ENCODE measurements around the gene KRTAP24-1. TPM values are rescaled to one million over a fixed set of nuclear protein-coding genes. Genes with fewer than 3 reads are reported as not detected.

Gene KRTAP24-1
- total RNA-seq, 2 donors from 2014 or later, result not detected

DNA sequence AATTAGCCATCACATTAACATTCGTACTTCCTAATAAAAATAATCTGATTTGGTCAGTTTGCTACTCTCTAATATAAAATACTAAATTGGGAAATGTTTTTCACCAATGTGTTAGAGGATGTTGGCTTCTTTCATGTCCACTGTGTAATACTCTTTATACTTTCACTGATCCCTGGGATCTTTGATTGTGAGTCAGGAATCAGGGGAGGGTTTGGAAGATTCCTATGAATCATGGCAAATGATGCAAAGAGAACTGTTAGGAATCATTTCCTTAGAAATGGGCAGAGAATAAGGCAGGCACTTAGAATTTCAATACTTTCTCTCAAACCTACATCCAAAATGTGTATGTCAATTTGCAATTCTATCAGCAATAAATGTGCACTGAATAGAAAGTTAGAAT lies 31.0 kb downstream of the KRTAP24-1 start:
- Mint-ChIP-seq H3K27me3 (no peaks in the 10 kb centered on the region), H3K27ac (no peak overlapping the region), H3K36me3 (ENCODE audit: low read depth) (no peaks in the 10 kb centered on the region), H3K9me3 (peaks cover 8% of the 10 kb centered on the region), H3K4me3 (no peak overlapping the region), H3K4me1 (no peaks in the 10 kb centered on the region)
- no peak for ATAC-seq (replicated peaks)

DNA sequence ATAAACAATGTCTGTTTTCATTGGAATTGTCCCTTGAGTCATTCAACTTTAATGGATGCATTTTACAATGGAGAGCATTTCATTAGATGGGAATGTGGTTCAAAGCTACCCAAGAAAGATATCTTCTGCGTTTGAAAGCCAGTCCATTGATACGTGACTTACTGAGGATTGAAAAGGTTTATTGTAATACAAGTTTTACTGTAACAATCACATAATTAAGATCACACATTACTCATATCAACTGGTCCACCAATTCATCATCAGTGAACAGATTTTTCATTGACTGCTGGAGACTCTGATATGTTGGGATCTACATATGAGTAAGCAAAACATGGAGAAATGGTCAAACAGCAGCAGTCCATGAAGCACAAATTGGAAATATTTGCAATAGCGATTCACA lies 32.8 kb downstream of the KRTAP24-1 start:
- peaks cover 8% of the 10 kb centered on the region for H3K9me3 Mint-ChIP-seq
- H3K4me1 Mint-ChIP-seq, result no peaks in the 10 kb centered on the region
- no peaks in the 10 kb centered on the region for H3K36me3 Mint-ChIP-seq (ENCODE audit: low read depth)
- no peak for ATAC-seq (replicated peaks)
- H3K27me3 Mint-ChIP-seq, result no peaks in the 10 kb centered on the region
- H3K27ac Mint-ChIP-seq, result no peak overlapping the region
- no peak overlapping the region for H3K4me3 Mint-ChIP-seq

DNA sequence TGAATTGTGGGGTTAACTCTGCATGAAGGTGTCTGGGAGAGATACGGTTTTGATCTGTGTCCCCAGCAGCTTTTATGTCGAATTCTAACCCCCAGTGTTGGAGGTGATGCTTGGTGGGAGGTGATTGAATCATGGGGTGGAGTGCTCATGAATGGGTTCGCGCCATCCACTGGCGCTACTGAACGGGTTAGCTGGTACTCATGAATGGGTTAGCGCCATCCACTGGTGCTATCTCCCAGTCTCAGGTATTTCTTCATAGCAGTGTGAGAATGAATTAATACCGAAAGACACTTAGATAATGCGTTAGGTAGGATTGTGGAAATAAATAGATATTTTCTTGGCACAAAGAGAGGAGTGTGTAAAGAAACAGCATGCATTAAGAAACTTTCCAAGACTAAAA lies 33.9 kb downstream of the KRTAP24-1 start:
- ATAC-seq (replicated peaks), result no peak
- no peaks in the 10 kb centered on the region for H3K36me3 Mint-ChIP-seq (ENCODE audit: low read depth)
- no peaks in the 10 kb centered on the region for H3K27me3 Mint-ChIP-seq
- H3K27ac Mint-ChIP-seq, result no peak overlapping the region
- H3K9me3 Mint-ChIP-seq, result peaks cover 8% of the 10 kb centered on the region
- H3K4me3 Mint-ChIP-seq, result no peak overlapping the region
- H3K4me1 Mint-ChIP-seq, result no peaks in the 10 kb centered on the region

DNA sequence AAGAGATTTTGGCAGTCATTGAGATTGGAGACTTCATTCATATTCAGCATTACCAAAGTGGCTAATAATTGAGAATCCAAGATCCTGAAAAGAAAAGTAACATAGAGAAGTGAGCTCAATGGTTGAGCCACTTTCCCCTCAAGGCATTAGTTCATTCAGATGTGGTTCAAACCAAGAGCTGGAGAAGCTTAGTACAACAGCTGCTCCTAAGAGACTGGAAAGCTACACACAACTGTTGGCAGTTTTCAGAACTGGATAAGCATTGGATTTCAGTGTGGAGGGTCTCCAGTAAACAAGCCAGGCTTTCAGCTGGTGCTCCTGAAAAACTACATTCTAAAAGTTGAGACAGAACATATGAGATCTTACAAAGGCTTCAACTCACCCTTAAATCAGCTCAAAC lies 37.7 kb downstream of the KRTAP24-1 start:
- Mint-ChIP-seq H3K36me3 (ENCODE audit: low read depth) (no peaks in the 10 kb centered on the region), H3K4me3 (no peak overlapping the region), H3K4me1 (no peaks in the 10 kb centered on the region), H3K9me3 (peaks cover 5% of the 10 kb centered on the region), H3K27ac (no peak overlapping the region), H3K27me3 (no peaks in the 10 kb centered on the region)
- ATAC-seq (replicated peaks), result no peak

DNA sequence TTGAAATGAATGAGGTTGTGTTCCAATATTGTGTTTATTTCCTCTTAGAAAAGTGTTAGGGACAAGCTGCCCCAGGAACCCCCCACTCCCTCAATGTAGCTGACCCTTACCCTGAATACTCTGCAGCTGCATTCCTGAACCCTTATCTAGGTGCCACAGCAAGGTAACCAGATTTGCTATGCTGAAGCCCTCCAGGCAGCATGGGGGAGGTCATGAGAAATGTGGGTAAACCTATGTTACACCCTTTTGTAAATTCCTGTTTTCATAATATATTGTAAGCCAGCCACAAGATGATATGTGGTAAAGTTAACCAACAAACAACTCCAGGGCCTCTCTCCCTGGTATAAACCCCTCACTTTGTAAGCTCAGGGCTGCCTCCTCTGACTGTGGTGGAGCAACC lies 39.1 kb downstream of the KRTAP24-1 start:
- H3K4me1 Mint-ChIP-seq, result no peaks in the 10 kb centered on the region
- no peaks in the 10 kb centered on the region for H3K9me3 Mint-ChIP-seq
- H3K4me3 Mint-ChIP-seq, result no peak overlapping the region
- ATAC-seq (replicated peaks), result no peak
- H3K27me3 Mint-ChIP-seq, result no peaks in the 10 kb centered on the region
- H3K36me3 Mint-ChIP-seq (ENCODE audit: low read depth), result no peaks in the 10 kb centered on the region
- H3K27ac Mint-ChIP-seq, result no peak overlapping the region

DNA sequence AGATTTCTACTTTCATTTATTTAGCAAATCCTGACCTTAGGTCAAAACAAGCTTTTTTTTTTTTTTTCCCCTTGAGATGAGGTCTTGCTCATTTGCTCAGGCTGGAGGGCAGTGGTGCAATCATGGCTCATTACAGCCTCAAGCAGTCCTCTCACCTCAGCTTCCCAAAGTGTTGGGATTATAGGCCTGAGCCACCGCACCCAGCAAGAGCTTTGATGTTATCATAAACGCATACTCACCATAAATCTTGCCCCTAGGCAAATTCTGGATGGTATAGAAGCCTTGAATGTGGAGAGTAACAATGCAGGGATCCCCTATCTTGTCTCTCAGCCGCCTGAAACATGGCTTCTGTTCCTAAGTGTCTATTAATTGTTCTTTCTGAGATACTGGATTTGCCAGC lies 42.1 kb downstream of the KRTAP24-1 start:
- H3K27me3 Mint-ChIP-seq, result no peaks in the 10 kb centered on the region
- ATAC-seq (replicated peaks), result no peak
- H3K9me3 Mint-ChIP-seq, result no peaks in the 10 kb centered on the region
- H3K27ac Mint-ChIP-seq, result no peak overlapping the region
- H3K36me3 Mint-ChIP-seq (ENCODE audit: low read depth), result no peaks in the 10 kb centered on the region
- H3K4me1 Mint-ChIP-seq, result no peaks in the 10 kb centered on the region
- H3K4me3 Mint-ChIP-seq, result no peak overlapping the region

DNA sequence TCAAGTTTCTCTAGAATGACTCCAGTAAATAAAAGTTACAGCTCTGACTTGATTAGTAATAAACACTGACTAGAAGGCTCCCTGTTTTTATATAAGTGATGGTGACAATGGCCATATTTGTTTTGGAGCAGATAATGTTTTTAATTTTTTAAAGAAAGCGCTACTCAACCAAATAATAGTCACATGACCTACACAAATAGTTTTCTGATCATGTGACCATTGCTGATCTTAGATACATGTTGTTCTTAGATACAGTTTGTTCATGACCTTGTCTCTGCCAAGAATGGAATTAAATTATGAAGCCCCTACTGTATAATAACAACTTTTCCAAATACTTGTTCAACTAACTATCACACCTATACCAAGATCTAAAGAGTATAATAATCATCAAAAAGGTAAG lies 44.6 kb downstream of the KRTAP24-1 start:
- Mint-ChIP-seq H3K9me3 (no peaks in the 10 kb centered on the region), H3K27ac (no peak overlapping the region), H3K27me3 (no peaks in the 10 kb centered on the region), H3K4me1 (no peaks in the 10 kb centered on the region), H3K4me3 (no peak overlapping the region), H3K36me3 (ENCODE audit: low read depth) (no peaks in the 10 kb centered on the region)
- no peak for ATAC-seq (replicated peaks)

DNA sequence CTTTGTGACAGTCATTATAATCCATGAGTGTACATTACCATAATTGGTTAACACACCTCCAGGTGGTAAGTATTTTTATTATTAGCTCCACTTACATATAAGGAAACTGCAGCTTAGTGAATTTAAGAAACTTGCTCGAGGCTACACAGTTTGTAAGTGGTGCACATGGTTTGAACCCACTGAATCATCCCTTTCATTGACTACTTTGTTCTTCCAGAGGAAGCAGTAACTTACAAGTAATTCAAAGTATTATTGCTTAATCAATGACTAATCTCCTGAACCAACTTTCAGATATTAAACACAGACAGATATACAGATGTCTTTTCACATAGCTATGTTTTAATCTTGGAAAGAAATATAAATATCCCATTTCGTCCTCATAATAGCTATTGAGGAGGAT lies 48.1 kb downstream of the KRTAP24-1 start:
- peaks cover 4% of the 10 kb centered on the region for H3K9me3 Mint-ChIP-seq
- H3K4me1 Mint-ChIP-seq, result no peaks in the 10 kb centered on the region
- peaks cover 2% of the 10 kb centered on the region for H3K27me3 Mint-ChIP-seq
- ATAC-seq (replicated peaks), result no peak
- H3K36me3 Mint-ChIP-seq (ENCODE audit: low read depth), result no peaks in the 10 kb centered on the region
- H3K27ac Mint-ChIP-seq, result no peak overlapping the region
- H3K4me3 Mint-ChIP-seq, result no peak overlapping the region

DNA sequence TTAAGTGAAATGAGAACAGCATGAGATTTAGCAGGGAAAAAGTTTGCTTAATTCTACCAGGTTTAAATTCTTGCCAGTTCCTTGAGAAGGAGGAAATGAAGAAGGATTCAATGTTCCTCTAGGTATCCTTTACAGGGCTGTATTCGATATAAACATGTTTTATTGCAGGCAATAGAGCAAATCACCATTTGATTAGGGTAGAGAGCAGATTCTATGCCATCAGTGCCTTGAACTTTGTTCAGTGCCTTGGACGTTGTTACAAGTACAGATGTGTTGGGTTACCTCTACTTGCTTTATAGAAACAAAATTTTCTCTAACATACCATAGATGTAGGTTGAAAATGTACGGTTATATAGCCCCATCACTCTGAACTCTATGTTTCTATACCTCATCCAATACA lies 48.7 kb downstream of the KRTAP24-1 start:
- Mint-ChIP-seq H3K4me3 (no peak overlapping the region), H3K9me3 (peaks cover 6% of the 10 kb centered on the region)
- no peak for ATAC-seq (replicated peaks)

DNA sequence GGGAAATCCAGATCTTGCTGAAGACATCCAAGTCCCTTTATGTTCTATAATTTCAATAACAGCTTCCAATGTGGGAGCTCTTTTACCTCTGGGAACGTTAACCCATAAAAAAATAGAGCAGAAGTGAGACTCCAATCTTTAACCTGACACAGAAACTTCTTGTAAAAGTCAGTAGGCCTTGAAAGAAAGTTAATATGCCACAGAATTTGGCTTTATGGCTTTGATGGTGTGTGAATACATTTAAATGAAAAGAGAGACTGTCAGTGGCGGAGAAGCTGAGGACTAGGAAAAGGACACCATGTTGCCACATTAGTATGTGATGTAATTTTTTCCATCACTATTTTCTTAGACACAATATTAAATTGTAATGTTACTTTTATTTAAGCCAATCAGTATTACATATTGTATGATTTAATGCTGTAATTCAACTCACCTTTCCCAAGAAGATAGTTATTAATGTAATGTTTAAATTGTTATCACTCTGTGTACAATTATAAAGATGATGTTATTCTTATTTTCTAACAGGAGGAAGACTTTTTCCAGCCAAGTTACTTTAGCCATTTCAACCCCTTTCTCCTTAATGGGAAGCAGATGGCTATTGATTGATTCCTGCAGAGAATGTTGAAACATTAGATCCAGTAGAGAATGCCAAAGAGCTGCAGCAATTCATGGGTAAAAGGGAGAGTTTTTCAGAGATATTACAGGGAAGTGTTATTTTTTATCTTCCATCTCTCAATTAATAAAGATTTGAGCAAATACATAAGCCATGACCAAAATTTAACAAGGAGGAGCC lies 49.3 kb downstream of the KRTAP24-1 start:
- Mint-ChIP-seq H3K36me3 (ENCODE audit: low read depth) (no peaks in the 10 kb centered on the region), H3K27me3 (peaks cover 3% of the 10 kb centered on the region), H3K9me3 (peaks cover 6% of the 10 kb centered on the region), H3K4me3 (no peak overlapping the region), H3K4me1 (no peaks in the 10 kb centered on the region), H3K27ac (no peak overlapping the region)
- no peak for ATAC-seq (replicated peaks)

More for the DNA sequence above, 48.7 kb downstream of the KRTAP24-1 start:
- no peak overlapping the region for H3K27ac Mint-ChIP-seq
- no peaks in the 10 kb centered on the region for H3K36me3 Mint-ChIP-seq (ENCODE audit: low read depth)
- peaks cover 3% of the 10 kb centered on the region for H3K27me3 Mint-ChIP-seq
- H3K4me1 Mint-ChIP-seq, result no peaks in the 10 kb centered on the region

DNA sequence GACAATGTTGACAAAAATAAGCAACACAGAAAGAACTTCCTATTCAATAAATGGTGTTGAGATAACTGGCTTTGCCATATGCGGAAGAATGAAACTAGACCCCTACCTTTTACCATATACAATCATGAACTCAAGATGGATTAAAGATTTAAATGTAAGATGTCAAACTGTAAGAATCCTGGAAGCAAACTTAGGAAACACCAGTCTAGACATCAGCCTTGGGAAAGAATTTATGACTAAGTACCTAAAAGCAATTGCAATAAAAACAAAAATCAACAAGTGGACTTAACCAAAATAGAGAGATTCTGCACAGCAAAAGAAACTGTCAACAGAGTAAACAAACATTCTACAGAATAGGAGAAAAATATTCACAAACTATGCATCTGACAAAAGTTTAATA lies 50.7 kb downstream of the KRTAP24-1 start:
- H3K36me3 Mint-ChIP-seq (ENCODE audit: low read depth), result no peaks in the 10 kb centered on the region
- peaks cover 6% of the 10 kb centered on the region for H3K9me3 Mint-ChIP-seq
- H3K4me3 Mint-ChIP-seq, result no peak overlapping the region
- ATAC-seq (replicated peaks), result no peak
- no peak overlapping the region for H3K27ac Mint-ChIP-seq
- peaks cover 3% of the 10 kb centered on the region for H3K27me3 Mint-ChIP-seq
- no peaks in the 10 kb centered on the region for H3K4me1 Mint-ChIP-seq

Other genes with a start within 250 kb of the KRTAP24-1 start
- gene CLDN17, start 116.1 kb downstream of the KRTAP24-1 start, total RNA-seq, result not detected
- not detected for gene CLDN8, start 66.9 kb downstream of the KRTAP24-1 start, total RNA-seq
- gene KRTAP25-1, start 6.6 kb upstream of the KRTAP24-1 start, total RNA-seq, result not detected
- gene KRTAP26-1, start 37.4 kb upstream of the KRTAP24-1 start, total RNA-seq, result not detected
- gene KRTAP27-1, start 54.7 kb upstream of the KRTAP24-1 start, total RNA-seq, result not detected
- gene KRTAP23-1, start 65.7 kb upstream of the KRTAP24-1 start, total RNA-seq, result not detected
- gene KRTAP13-2, start 89.3 kb upstream of the KRTAP24-1 start, total RNA-seq, result not detected
- not detected for gene KRTAP13-1, start 113.1 kb upstream of the KRTAP24-1 start, total RNA-seq
- gene KRTAP13-3, start 143.0 kb upstream of the KRTAP24-1 start, total RNA-seq, result not detected
- gene KRTAP13-4, start 147.3 kb upstream of the KRTAP24-1 start, total RNA-seq, result not detected
- not detected for gene KRTAP15-1, start 157.3 kb upstream of the KRTAP24-1 start, total RNA-seq
- gene KRTAP19-1, start 197.4 kb upstream of the KRTAP24-1 start, total RNA-seq, result not detected
- not detected for gene KRTAP19-2, start 204.5 kb upstream of the KRTAP24-1 start, total RNA-seq
- not detected for gene KRTAP19-3, start 209.1 kb upstream of the KRTAP24-1 start, total RNA-seq
- not detected for gene KRTAP19-4, start 214.2 kb upstream of the KRTAP24-1 start, total RNA-seq
- not detected for gene KRTAP19-5, start 219.2 kb upstream of the KRTAP24-1 start, total RNA-seq